ENCODE data around the gene ZNF175.

- TF ChIP-seq CTCF (IDR thresholded peaks at IDR 0.05 in 4 of 5, conservative IDR thresholded peaks at IDR 0.05 in 1 of 5) (no peak), POLR2A (IDR thresholded peaks at IDR 0.05) (no peak)
Measured at GRCh38 chr19:51599084-51599483, 28.0 kb downstream of the ZNF175 start.

Data from gastrocnemius medialis (tissue), 4 donors.